RWPE1 (cell line): Measurements from ENCODE around the gene ZNF160.
"Not testable (repeated sequence)": the region's sequence is repeated elsewhere in the genome, so short reads cannot be mapped to it uniquely, and the experiment has no call there.

ENCODE experiments used
- CTCF ChIA-PET: fragments of 350-600 bp; sonication (Branson Sonifier 250); formaldehyde crosslinking; extraction: SDS; loops from one replicate; lab custom pipeline; 2021; lab: Yijun Ruan, JAX
- POLR2A ChIA-PET: fragments of 400-600 bp; formaldehyde crosslinking; extraction: SDS; loops from one replicate; lab custom pipeline; 2020; ENCODE audit warnings: antibody characterized with exemption; ENCODE audit not compliant: low non-redundant PET; lab: Yijun Ruan, JAX
- DNase-seq: peaks from one replicate; pipeline ENCODE4 v3.0.0; 2012; ENCODE audit warnings: low spot score
- H3K27ac ChIP-seq: fragments of 450-650 bp; 2 replicates; pipeline ENCODE4 v1.5.1; 2017
- TF ChIP-seq, protein P1 (sequence below): fragments of 450-650 bp; conservative IDR thresholded peaks from 2 replicates; pipeline ENCODE4 v1.5.1; 2017; ENCODE audit warnings: low read depth, mild to moderate bottlenecking

ZNF160 gene

DNA sequence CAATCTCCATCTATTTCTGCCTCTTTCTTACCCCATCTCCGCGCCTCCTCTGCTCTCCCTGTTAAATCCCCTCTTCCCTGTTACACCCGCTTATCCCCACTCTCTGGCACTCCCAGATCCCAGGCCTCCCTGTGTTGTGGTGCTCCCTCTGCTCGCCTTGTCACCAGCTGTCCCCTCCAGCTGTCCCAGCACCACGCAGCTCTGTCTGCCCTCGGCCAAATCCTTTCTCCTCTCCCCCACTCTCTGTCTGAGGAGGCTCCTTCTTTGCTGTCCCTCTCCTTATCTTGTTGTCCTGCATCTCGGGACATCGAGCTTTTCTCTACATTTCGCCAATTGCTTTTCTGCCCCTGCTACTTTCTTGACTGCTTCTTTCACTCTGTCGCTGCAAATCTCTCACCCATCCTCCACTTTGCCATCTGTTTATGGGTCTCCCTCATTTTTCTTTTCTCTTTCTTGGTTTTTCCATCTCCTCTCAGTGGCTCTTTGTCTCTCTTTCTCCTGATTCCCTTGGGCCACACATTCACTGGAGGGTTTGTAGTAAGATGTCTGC, 941 bp downstream of the ZNF160 start:
- peak overlapping the region; percentile 87 for H3K27ac ChIP-seq
- peak; percentile 8 for DNase-seq
- CTCF ChIA-PET, result interaction anchor here (0.6 kb wide), 2 partner anchors 176 to 538 kb away, joined by 3 to 4 read pairs; no protein-coding TSS in a partner anchor
- POLR2A ChIA-PET, result interaction anchor here (0.6 kb wide), 1 partner anchor 13 kb away, joined by 3 read pairs; no protein-coding TSS in a partner anchor
- TF ChIP-seq, protein P1, sequence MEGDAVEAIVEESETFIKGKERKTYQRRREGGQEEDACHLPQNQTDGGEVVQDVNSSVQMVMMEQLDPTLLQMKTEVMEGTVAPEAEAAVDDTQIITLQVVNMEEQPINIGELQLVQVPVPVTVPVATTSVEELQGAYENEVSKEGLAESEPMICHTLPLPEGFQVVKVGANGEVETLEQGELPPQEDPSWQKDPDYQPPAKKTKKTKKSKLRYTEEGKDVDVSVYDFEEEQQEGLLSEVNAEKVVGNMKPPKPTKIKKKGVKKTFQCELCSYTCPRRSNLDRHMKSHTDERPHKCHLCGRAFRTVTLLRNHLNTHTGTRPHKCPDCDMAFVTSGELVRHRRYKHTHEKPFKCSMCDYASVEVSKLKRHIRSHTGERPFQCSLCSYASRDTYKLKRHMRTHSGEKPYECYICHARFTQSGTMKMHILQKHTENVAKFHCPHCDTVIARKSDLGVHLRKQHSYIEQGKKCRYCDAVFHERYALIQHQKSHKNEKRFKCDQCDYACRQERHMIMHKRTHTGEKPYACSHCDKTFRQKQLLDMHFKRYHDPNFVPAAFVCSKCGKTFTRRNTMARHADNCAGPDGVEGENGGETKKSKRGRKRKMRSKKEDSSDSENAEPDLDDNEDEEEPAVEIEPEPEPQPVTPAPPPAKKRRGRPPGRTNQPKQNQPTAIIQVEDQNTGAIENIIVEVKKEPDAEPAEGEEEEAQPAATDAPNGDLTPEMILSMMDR, result no peak

DNA sequence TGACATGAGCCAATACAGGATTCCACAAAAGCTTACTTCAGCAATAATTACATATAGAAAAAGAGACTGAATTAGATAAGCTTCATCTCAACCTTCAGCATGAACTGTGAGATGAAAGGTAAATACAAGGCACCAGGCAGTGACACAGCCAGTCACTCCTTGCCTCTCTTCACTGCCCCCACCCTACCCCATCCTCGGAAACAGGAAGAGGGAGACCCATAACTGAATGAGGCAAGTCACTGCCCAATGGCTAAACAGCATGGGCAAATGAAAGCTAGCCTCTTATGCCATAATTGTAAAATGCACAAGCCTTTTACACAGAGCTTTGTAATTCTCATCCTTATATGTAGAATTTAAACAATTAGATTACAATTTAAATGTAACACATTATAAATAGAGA, 1.7 kb downstream of the ZNF160 start:
- POLR2A ChIA-PET, result interaction anchor here (0.6 kb wide), 1 partner anchor 12 kb away, joined by 3 read pairs; no protein-coding TSS in a partner anchor
- H3K27ac ChIP-seq, result no peak overlapping the region
- no peak for DNase-seq
- CTCF ChIA-PET, result no interaction called here
- TF ChIP-seq, protein P1, result no peak

DNA sequence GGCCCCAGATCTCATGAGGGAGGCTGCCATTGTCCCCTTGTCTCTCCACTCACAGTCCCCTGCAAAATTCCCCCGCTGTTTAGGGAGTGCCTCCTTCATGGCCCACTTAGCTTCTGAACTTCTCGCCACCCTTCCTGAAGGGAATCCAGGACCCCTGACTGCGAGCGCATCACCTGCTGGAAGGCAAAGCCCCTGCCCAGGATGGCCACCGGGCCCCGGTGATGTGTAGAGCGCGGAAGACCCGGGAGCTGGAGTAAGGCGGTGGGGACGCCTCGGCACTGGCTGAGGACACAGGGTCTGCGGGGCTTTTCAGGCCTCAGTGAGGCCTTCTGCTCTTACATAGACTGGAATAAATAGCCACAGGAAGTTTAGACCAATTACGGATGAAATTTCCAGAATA, 4.7 kb downstream of the ZNF160 start:
- POLR2A ChIA-PET, DNase-seq, H3K27ac ChIP-seq: not testable (repeated sequence)
- CTCF ChIA-PET, result interaction anchor here (0.8 kb wide), 1 partner anchor 21 kb away, joined by 3 read pairs; no protein-coding TSS in a partner anchor

DNA sequence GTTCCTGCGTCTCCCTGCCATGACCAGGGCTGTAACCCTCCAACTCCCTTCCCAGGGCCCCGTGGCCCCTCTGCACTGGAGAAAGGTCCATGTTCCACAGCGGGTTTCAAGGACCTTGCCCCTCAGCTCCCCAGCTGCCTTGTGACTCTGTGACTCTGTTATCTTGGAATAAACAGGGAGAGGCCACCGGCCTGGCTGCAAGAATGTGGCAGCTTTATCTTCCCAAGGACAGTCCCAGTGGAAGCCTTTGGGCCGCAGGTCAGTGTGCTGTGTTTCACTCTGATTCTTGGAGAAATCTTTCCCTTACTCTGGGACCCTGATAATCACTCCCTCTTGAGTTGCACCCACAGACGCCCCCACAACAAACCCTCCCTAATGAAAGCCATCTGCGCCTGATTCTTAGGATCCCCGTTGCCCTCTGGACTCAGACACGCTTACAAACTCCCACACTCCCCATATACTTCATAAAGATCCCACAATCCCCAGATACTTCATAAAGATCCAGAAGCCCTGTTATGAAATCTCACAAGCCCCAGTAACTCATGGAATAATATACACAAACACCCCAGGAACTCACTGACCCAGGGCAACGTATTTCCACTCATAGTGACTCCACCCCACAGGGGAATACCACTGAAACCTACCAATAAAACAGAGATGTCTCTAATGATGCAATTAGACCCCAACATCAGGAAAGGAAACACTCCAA, 6.1 kb downstream of the ZNF160 start:
- H3K27ac ChIP-seq, CTCF ChIA-PET, DNase-seq, POLR2A ChIA-PET: not testable (repeated sequence)

DNA sequence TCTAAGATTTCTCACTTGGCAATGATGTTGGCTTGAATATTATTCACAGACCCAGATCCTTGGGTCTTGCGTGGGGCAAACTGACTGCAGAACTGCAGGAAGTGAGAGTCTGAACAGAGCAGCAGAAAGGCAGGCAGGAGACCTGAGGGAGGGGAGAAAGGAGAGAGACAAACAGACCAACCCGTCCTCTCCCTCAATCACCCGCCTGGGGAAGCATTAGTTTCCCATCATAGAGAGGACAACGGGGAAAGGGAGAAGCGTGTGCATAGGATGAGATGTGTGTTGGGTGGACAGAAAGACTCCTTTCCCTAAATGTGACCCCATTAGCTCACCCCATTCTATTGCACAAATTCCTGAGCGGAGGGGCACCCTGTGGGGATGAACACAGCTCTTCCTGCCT, 6.6 kb downstream of the ZNF160 start:
- CTCF ChIA-PET, H3K27ac ChIP-seq, DNase-seq, POLR2A ChIA-PET: not testable (repeated sequence)

DNA sequence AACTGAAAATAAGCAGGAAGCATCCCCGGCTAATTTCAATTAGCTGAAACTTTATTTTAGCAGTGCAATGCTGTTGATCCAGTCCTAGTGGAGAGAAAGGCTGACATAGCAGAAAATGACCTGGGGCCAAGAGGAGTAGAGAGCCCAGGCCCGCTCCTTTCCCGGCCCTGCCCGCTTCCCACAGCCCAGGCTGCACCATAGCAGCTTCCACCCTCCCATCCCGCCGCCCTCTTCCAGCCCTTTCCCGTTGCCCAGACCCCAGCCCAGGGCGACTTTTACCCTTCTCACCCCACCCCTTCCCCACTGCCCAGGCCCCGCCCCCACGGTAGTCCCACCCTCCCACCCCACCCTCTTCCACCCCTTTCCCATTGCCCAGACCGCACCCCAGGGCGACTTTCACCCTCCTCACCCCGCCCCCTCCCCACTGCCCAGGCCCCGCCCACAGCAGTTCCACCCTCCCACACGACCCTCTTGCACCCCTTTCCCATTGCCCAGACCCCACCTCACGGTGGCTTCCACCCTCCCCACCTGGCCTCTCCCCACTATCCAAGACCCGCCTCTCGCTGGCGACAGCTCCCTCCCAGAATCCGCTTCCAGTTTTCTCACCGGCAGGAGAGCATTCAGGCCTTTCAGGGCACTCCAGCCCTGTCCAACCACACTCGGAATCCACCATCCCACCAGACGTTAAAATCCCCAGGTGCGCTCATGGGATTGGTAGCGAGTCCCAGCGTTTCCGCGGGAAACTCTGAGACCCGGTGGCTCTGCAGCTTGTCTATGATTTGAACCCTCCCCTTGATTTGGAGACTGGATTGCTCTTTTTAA, 8.3 kb downstream of the ZNF160 start:
- CTCF ChIA-PET, result interaction anchor here (0.8 kb wide), 1 partner anchor 808 kb away, joined by 4 read pairs; no protein-coding TSS in a partner anchor
- no peak overlapping the region for H3K27ac ChIP-seq
- TF ChIP-seq, protein P1, result no peak
- no peak for DNase-seq
- POLR2A ChIA-PET, result no interaction called here

DNA sequence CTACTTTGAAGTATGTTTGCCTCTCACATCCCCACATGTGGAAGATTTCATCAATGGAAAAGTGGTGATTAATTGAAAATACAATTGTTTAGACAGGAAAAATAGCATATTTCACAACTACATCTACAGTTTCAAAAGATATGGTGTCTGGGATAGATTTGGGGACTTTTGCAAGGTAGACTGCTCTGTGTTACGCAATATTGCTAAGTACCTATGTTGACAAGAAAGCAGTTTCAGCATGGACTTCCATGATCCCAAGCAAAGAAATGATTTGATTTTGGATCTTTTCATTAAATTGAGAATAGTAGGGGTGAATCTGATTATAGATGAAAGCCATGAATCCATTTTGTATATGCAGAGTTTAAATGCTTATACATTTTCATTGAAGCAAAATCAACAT, 10.5 kb downstream of the ZNF160 start:
- no peak overlapping the region for H3K27ac ChIP-seq
- ChIA-PET CTCF (interaction anchor here (0.6 kb wide), 1 partner anchor 483 kb away, joined by 8 read pairs; no protein-coding TSS in a partner anchor), POLR2A (no interaction called here)
- DNase-seq, result no peak
- TF ChIP-seq, protein P1, result no peak
